AG04450 (cell line): ENCODE results near the gene OGDHL. TPM values are rescaled to one million over a fixed set of nuclear protein-coding genes. Genes with fewer than 3 reads are reported as not detected.
A peak's percentile ranks its signal among the peaks of the same experiment; 100 is the strongest.

ENCODE experiments used
- CTCF ChIA-PET: fragments of 300-600, 350-600 bp; formaldehyde crosslinking; extraction: SDS; loops from one replicate; lab custom pipeline; 2022; ENCODE audit warnings: antibody characterized with exemption, inconsistent platforms; lab: Charles Lee
- POLR2A ChIA-PET: fragments of 350-600 bp; formaldehyde crosslinking; extraction: SDS; loops from one replicate; lab custom pipeline; 2021; ENCODE audit warnings: antibody characterized with exemption, inconsistent platforms; lab: Yijun Ruan, JAX
- DNase-seq: peaks from one replicate; pipeline ENCODE4 v3.0.0-alpha.2; 2011; ENCODE audit warnings: low read depth, low spot score
- H3K27ac ChIP-seq: one replicate; pipeline ENCODE4 v1.5.1; 2012; ENCODE audit warnings: low read depth, low read length, control low read depth
- H3K27me3 ChIP-seq: one replicate; pipeline ENCODE4 v1.6.0; 2012; ENCODE audit warnings: low read length; ENCODE audit not compliant: control insufficient read depth, insufficient read depth
- H3K4me3 ChIP-seq: 2 replicates; pipeline ENCODE4 v1.5.1; 2011; ENCODE audit warnings: mild to moderate bottlenecking, low read depth, low read length, control low read depth
- H3K9me3 ChIP-seq: 2 replicates; pipeline ENCODE4 v1.5.1; 2012; ENCODE audit warnings: low read length; ENCODE audit not compliant: control insufficient read depth, insufficient read depth
- polyA minus RNA-seq: library from RNA; depleted of rRNA, polyadenylated mRNA; stranded (reverse); fragments of >200 nt; gene quantifications from 2 replicates; pipeline ENCODE4 v1.2.3, GENCODE V29; 2011; rRNA and poly(A)+ RNA removed
- polyA plus RNA-seq: library from polyadenylated mRNA; depleted of rRNA; stranded (reverse); fragments of >200 nt; gene quantifications from 2 replicates; pipeline ENCODE4 v1.2.3, GENCODE V29; 2011; rRNA removed
- TF ChIP-seq, protein P1 (sequence below): IDR thresholded peaks from 2 replicates; pipeline ENCODE4 v1.5.1; 2011; ENCODE audit warnings: low read depth, low read length, control low read depth, inconsistent platforms

OGDHL gene
- 0.19 and 0.20 TPM in 2 replicates for polyA plus RNA-seq
- polyA minus RNA-seq: 0.26 and 0.41 TPM in 2 replicates

DNA sequence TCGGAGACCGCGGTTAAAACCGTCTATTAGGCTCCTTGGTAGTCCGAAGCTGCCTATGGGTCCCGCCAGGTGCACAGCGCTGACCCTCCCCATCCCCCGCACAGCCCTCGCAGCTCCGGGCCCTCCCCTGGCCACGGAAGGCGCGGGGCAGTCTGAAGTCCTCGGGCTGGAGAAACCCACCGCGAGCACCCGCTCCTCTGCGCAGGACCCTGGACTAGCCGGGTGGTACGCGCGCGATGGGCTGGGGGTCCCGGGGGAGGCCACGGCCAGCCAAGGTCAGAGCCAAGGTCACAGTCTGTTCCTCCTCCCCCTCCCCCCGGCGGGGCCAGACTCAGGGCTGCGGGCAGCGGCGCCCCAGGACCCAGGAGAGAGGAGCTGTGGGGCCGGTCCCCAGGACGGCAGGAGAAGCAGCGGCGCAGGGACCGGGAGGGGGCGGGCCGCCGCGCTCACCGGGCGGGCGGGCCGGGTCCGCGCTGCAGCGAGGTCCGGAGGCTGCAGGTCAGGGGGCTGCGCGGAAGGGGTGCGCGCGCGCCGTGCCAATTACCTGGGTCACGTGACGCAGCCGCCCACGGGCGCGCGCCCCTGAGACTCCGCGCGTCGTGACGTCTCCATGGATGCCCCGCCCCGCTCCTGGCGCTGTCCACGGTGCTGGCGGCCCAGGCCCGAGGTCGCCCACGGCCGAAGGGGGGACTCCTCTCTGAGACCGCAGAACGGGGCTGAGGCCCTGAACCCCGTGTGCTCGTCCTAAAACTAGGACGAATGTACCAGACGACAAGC is at the start of gene OGDHL:
TSS of gene OGDHL (minus strand) at position 535 of the 777 bp plus-strand sequence. CDS start 3,731 bp downstream, outside the sequence.
- no peak for DNase-seq

DNA sequence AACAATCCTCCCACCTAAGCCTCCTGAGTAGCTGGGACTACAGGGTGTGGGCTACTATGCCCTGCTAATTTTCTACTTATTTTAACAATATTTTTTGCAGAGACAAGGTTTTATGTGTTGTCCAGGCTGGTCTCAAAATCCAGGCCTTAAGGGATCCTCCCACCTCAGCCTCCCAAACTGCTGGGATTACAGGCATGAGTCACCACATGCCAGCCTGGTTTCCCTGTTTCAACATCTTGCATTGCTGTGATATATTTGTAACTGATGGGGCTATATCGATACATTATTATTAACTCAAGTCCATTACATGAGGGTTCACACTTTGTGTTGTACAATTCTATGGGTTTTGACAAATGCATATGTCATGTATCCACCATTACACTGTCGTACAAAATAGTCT is 41.9 kb upstream of the OGDHL start:
- no peak for DNase-seq
- CTCF ChIA-PET: no interaction called here
- Histone ChIP-seq H3K9me3 (no peaks in the 10 kb centered on the region), H3K27ac (no peak overlapping the region), H3K27me3 (no peaks in the 10 kb centered on the region), H3K4me3 (no peak overlapping the region)
- TF ChIP-seq, protein P1, sequence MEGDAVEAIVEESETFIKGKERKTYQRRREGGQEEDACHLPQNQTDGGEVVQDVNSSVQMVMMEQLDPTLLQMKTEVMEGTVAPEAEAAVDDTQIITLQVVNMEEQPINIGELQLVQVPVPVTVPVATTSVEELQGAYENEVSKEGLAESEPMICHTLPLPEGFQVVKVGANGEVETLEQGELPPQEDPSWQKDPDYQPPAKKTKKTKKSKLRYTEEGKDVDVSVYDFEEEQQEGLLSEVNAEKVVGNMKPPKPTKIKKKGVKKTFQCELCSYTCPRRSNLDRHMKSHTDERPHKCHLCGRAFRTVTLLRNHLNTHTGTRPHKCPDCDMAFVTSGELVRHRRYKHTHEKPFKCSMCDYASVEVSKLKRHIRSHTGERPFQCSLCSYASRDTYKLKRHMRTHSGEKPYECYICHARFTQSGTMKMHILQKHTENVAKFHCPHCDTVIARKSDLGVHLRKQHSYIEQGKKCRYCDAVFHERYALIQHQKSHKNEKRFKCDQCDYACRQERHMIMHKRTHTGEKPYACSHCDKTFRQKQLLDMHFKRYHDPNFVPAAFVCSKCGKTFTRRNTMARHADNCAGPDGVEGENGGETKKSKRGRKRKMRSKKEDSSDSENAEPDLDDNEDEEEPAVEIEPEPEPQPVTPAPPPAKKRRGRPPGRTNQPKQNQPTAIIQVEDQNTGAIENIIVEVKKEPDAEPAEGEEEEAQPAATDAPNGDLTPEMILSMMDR: no peak
- POLR2A ChIA-PET: no interaction called here

More for the DNA sequence above, at the start of gene OGDHL:
- TF ChIP-seq, protein P1: no peak
- ChIA-PET POLR2A (no interaction called here), CTCF (no interaction called here)
- Histone ChIP-seq H3K9me3 (peaks cover 3% of the 10 kb centered on the region; the same call in 1 of the 2 replicates), H3K27me3 (peaks cover 2% of the 10 kb centered on the region), H3K4me3 (peak within 1 kb of the TSS; percentile 57), H3K27ac (no peak within 1 kb of the TSS)

DNA sequence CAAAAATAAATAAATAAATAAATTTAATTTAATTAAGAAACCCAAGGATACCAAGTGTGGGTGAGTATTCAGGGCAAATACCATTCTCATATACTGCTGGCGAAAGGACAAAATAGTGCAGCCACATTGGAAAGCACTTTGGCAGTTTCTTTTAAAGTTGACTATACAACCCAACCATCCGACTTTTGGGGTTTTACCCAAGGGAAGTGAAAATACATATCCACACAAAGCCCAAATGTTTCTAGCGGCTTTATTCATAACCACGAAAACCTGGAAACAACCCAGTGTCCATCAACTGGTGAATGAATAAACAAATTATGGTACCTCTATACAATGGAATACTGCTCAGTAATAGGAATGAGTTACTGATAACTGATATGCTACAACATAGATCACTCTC is 36.2 kb upstream of the OGDHL start:
- DNase-seq: no peak
- Histone ChIP-seq H3K9me3 (no peaks in the 10 kb centered on the region), H3K27ac (no peak overlapping the region), H3K27me3 (no peaks in the 10 kb centered on the region), H3K4me3 (no peak overlapping the region)
- POLR2A ChIA-PET: no interaction called here
- TF ChIP-seq, protein P1: no peak
- CTCF ChIA-PET: no interaction called here

DNA sequence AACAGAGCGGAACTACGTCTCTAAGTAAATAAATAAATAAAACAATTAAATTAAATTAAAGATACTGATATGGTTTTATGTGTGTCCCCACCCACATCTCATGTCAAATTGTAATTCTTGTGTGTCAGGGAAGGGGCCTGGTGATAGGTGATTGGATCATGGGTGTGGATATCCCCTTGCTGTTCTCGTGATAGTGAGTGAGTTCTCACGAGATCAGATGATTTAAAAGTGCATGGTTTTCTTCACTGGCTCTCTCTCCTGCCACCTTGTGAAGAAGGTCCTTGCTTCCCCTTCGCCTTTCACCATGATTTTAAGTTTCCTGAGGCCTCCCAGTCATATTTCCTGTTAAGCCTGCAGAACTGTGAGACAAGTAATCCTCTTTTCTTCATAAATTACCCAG is 29.0 kb upstream of the OGDHL start:
- TF ChIP-seq, protein P1: no peak
- Histone ChIP-seq H3K27ac (no peak overlapping the region), H3K27me3 (no peaks in the 10 kb centered on the region), H3K4me3 (no peak overlapping the region), H3K9me3 (no peaks in the 10 kb centered on the region)
- DNase-seq: no peak
- POLR2A ChIA-PET: no interaction called here
- CTCF ChIA-PET: no interaction called here

DNA sequence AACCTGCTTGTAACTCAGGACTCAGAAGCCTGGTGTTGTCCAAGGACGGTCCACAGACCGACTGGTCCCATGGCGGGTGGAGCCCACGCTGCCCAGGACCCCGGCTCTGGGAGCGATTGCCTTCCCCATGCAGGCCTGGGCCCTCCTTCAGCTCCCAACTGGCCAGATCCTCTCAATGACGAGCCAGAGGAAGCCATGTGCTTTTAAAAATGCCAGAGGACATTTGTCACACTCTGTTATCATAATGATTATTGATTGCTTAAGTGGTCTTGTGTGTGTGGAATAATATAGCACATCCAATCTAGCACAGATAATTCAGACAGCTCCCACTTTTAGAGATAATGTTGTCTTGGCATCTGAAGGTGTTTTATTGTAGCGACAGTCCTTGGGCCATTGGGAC is 22.6 kb upstream of the OGDHL start:
- POLR2A ChIA-PET: no interaction called here
- H3K4me3 ChIP-seq: no peak overlapping the region
- CTCF ChIA-PET: interaction anchor here (0.6 kb wide), 1 partner anchor 8 kb away, joined by 6 read pairs; no protein-coding TSS in a partner anchor
- DNase-seq: no peak
- H3K27ac ChIP-seq: no peak overlapping the region
- TF ChIP-seq, protein P1: no peak
- H3K9me3 ChIP-seq: no peaks in the 10 kb centered on the region
- H3K27me3 ChIP-seq: peaks cover 3% of the 10 kb centered on the region
